ENCODE data around the gene RPUSD3.

DNA sequence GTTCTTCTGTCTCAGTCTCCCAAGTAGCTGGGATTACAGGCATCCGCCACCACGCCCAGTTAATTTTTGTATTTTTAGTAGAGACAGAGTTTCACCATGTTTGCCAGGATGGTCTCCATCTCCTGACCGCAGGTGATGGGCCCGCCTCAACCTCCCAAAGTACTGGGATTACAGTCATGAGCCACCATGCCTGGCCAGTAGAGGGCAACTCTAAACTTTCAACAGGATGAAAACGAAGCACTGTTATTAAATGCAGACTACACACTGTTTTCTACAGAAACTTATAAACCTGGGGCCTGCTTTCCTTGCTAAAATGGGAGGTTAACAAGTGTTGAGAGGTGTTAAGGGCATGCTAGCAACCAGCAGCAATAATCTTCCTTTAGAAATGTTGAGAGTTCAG, 43.3 kb downstream of the RPUSD3 start:
- TF ChIP-seq, protein P1, sequence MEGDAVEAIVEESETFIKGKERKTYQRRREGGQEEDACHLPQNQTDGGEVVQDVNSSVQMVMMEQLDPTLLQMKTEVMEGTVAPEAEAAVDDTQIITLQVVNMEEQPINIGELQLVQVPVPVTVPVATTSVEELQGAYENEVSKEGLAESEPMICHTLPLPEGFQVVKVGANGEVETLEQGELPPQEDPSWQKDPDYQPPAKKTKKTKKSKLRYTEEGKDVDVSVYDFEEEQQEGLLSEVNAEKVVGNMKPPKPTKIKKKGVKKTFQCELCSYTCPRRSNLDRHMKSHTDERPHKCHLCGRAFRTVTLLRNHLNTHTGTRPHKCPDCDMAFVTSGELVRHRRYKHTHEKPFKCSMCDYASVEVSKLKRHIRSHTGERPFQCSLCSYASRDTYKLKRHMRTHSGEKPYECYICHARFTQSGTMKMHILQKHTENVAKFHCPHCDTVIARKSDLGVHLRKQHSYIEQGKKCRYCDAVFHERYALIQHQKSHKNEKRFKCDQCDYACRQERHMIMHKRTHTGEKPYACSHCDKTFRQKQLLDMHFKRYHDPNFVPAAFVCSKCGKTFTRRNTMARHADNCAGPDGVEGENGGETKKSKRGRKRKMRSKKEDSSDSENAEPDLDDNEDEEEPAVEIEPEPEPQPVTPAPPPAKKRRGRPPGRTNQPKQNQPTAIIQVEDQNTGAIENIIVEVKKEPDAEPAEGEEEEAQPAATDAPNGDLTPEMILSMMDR (IDR thresholded peaks at IDR 0.05), result no peak
- TF ChIP-seq POLR2A (IDR thresholded peaks at IDR 0.05), result no peak

Data from uterus (tissue), 2 donors.